ENCODE data around the gene SNX24.

SNX24 gene

DNA sequence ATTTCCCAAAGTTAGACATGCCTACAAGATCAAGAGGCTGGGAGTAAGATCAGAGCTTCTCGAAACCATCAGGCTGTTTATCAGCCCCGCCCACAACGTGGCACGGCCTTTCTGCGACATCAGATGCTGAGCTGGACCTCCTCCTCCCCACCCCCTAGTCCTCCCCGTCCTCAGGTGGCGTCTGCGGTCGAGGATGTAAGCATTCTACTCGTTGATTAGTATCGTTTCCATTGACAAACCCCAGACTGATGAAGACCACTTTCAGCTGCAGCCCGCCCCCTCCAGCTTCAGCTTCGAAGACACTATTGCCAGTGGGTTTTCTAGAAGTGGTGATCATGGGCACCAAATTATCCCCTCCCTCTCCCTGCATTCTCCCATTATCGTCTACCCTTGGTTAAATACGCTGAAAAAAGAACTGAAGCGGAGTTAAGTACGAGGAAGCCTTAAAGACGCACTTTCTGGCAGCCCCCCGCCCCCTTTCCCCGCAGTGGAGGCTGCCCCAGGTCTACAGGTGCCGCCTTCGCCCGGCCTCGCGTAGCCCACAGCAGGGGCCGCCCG, 190.0 kb downstream of the SNX24 start:
- DNase-seq = peak; percentile 26

DNA sequence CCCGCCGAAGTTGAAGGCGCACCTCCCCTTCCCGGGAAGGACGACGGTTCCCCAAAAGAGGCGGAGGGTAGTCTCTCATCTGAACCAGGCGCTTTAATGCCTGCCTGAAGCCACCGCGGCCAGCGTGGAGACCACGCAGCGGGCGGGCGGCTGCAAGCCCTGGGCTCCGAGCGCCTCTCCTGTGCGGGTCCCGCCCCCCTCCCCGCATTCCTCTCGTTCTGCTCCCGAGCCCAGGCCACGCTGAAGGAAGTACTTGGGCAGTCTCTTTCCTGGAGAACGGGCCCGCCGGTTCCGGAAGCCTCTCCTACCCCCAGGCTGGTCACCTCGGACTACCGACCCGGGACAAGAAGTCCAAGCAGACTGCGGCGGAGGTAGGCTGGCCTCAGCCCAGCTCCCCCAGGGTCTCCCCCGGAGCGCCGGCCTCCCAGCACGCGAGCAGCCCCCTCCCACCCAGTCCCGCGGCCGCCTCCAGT, 190.5 kb downstream of the SNX24 start:
- peak; percentile 25 for DNase-seq

DNA sequence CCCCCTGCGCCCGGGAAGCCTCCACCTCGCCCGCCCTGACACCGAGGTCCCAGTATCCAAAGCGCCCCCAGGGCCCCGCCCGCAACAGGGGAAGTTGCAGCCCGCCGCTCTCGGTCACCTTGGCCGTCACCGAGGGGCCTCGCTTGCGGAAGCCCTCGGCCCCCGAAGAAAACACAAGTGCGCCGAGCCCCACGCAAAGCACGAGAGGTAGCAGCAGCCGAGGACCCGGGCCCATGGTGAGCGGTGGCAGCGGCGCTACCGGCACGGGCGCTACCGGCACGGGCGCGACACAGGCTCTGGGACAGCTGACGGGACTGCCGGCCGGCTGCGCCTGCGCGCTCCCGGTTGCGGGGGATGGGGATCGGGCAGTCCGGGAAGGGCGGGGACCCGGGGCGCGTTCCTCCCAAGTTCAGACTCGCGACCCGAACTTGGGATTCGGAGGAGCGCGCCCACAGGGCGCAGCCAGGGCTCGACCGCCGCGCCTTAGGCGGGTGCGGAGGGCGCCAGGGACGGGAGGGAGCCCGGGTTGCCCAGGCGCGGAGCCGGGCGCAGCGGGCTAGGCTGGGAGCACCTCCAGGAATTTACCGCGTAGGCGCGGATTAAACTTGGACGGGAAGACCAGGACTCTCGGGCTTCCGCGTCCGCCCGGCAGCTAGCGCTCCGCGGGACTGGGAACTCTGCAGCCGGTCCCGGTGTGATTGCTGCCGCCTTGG, 191.1 kb downstream of the SNX24 start, which contains the start of gene PPIC:
TSS of gene PPIC (minus strand) at position 335 of the 713 bp plus-strand sequence. CDS start at position 235, 100 bp downstream.
- DNase-seq = peak; percentile 36

DNA sequence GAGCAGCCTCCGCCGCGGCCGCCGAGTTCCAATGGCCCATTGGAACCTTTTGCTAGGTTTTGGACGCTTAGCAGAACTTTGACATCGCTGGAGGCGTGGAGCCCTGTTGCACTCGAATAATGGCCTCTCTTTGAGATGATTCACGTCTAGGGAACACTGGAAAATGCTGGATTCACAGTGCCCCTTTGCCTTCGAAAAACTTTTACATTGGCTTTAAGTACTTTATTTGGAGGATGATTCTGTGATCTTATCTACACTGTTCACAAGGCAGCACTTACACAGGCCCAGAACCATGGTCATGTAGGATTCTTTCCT, 191.6 kb downstream of the SNX24 start:
- no peak for DNase-seq

DNA sequence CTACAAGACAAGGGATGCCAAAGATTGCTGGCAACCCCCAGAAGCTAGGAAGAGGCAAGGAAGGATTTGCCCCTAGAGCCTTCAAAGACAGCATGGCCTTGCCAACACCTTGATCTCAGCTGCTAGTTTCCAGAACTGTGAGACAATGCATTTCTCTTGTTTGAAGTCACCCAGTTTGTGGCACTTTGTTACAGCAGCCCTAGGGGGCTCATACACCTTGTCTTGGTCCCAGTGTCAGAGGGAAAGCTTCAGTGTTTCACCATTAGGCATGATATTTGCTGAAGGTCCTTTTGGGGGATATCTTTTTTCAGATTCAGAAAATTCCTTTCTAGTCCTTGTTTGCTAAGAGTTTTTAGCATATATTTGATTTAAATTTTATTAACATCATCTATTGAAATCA, 194.3 kb downstream of the SNX24 start:
- no peak for DNase-seq

DNA sequence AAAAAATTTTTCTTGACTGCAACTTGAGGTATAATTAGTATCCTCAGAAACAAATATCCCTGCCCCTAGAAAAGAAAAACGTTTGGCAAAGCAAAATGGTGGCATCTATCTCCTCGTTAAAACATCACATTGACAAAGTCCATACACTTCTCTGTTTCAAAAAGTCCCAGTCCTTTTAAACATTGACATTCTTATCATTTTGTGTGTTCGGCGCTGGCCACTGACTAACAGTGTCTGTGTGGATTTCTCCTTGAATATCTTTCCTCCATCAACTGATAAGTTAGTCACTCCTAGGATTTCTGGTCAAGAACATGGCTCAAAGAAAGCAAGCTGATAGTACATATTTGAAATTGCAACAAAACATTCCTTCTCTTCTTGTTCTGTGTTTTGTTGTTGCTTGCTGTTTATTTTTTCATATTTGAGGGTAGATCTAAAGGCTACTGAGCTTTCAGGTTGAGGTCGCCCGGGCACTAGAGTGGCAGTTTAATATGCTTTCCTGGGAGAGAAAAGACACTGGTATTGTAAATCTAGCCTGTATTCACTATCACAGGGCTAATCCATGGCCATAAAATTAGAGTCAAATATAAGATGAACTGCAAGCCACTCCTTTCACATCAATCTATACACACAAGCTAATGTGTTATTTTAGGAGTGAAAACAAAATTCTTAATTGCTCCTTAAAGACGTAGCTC, 199.7 kb downstream of the SNX24 start:
- no peak for DNase-seq

DNA sequence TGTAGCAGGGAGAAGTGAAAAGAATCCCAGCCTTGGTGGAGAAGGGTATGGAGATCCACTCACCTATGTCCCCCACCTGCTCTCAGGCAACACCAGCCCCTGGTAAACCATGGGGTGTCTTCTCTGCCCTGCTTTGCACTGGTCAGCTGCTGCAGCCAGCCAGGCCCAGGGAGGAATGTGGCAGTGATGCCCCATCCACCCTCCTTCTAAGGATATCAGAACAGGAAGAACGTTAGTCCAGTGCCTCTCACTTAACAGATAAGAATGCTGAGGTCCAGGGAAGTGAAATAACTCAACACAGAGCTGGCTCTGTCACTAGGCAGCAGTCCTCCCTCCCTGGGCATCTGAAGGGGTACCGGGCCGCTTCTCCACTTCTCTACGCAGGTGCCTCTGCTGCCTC, 200.8 kb downstream of the SNX24 start:
- no peak for DNase-seq

DNA sequence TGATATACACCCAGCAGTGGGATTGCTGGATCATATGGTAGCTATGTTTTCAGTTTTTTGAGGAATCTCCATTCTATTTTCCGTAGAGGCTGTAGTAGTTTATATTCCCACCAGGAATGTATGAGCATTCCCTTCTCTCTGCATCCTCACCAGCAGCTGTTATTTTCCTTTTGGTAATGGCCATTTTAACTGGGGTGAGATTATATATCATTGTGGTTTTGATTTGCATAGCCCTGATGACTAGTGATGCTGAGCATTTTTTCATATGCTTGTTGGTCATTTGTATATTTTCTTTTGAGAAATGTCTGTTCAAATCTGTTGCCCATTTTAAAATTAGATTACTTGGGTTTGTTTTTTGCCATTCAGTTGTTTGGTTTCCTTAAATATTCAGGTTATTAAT, 202.3 kb downstream of the SNX24 start:
- no peak for DNase-seq

DNA sequence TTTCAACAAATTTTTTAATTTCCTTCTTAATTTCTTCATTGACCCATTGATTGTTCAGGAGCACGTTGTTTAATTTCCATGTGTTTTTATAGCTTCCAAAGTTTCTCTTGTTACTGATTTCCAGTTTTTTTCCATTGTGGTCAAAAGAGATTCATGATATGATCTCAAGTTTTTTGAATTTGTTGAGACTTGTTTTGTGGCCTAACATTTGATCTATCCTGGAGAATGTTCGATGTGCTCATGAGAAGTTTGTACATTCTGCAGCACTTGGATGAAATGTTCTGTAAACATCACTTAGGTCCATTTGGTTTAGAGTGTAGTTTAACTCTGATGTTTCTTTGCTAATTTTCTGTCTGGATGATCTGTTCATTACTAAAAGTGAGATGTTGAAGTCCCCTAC, 205.8 kb downstream of the SNX24 start:
- DNase-seq = no peak
